A673 (cell line): Measurements from ENCODE around the gene HDHD2.

Experiments used
- CTCF ChIP-seq: fragments of 300-800, 200-600 bp; sonication (generic); conservative IDR thresholded peaks from 2 replicates; pipeline ENCODE4 v1.5.1; 2017; ENCODE audit warnings: low read depth, mild to moderate bottlenecking, antibody characterized with exemption, low read length, moderate library complexity, mixed read lengths
- EZH2 ChIP-seq: fragments of 200-600 bp; sonication (generic); IDR thresholded peaks from 2 replicates; pipeline ENCODE4 v1.6.1; 2017; ENCODE audit warnings: borderline replicate concordance, low read depth, mild to moderate bottlenecking, mixed read lengths, antibody characterized with exemption, low read length; ENCODE audit not compliant: poor library complexity, severe bottlenecking

- no peak for TF ChIP-seq CTCF
- no peak for TF ChIP-seq EZH2
Measured at GRCh38 chr18:47081578-47081977, 68.7 kb downstream of the HDHD2 start.
